ENCODE results near the gene ACTR3. TPM values are rescaled to one million over a fixed set of nuclear protein-coding genes. Genes with fewer than 3 reads are reported as not detected.

Gene ACTR3
- total and polyA plus RNA-seq, 2 of the 8 experiments (the other 6 are each of a cell fraction or from before 2014, with no cell fraction given), result 51.7 to 184 TPM

- H3K14ac ChIP-seq (ENCODE audit: insufficient read length), result no peak overlapping the region
- no peak overlapping the region for H2AFZ ChIP-seq (ENCODE audit: low read length)
- H3K79me2 ChIP-seq (ENCODE audit: control insufficient read depth in 1 of 2, insufficient read depth in 2 of 2, low read length in 2 of 2), result peaks cover 8 to 94% of the 10 kb centered on the region in 2 experiments
- no peak overlapping the region for H2BK20ac ChIP-seq (ENCODE audit: low read length)
- H3K27me3 ChIP-seq (replicated peaks in 1 of 4; ENCODE audit: control insufficient read depth in 3 of 4, extremely low read depth in 1 of 4, insufficient read depth in 3 of 4, low read length in 3 of 4), result no peaks in the 10 kb centered on the region
- no peak overlapping the region for H3K4me2 ChIP-seq (ENCODE audit: insufficient read depth in 1 of 2, low read depth in 2 of 2, low read length in 2 of 2)
- no peak overlapping the region for H4K91ac ChIP-seq (replicated peaks; ENCODE audit: insufficient read length, low read length)
- H3K79me1 ChIP-seq (ENCODE audit: low read depth, low read length), result no peaks in the 10 kb centered on the region; the same call in 1 of the 2 replicates
- FAIRE-seq (no peak), DNase-seq (ENCODE audit: low read depth in 1 of 2, low spot score in 2 of 2) (no peak)
- no peak overlapping the region for H2AK5ac ChIP-seq (ENCODE audit: low read depth, low read length)
- ChIA-PET CTCF (ENCODE audit: partially characterized antibody) (interaction anchor here (0.6 kb wide), 2 partner anchors 70 to 476 kb away, joined by 3 to 4 read pairs; no protein-coding TSS in a partner anchor), POLR2A (ENCODE audit: partially characterized antibody) (no interaction called here)
- no peak overlapping the region for H3K4me3 ChIP-seq (ENCODE audit: extremely low read depth in 1 of 4, insufficient read depth in 2 of 4, low read depth in 3 of 4, low read length in 4 of 4)
- peaks cover 0 to 10% of the 10 kb centered on the region in 2 experiments for H4K20me1 ChIP-seq (replicated peaks in 1 of 2; ENCODE audit: control insufficient read depth in 1 of 2, insufficient read depth in 2 of 2, low read length in 2 of 2)
- no peak overlapping the region for H3K4ac ChIP-seq (replicated peaks; ENCODE audit: insufficient read length, low read depth, low read length)
- H3K9me3 ChIP-seq (ENCODE audit: insufficient read depth in 2 of 2, low read depth in 1 of 2, low read length in 1 of 2), result no peaks in the 10 kb centered on the region
- no peak overlapping the region for H4K8ac ChIP-seq (ENCODE audit: extremely low read depth, insufficient read depth, low read length)
- H3K18ac ChIP-seq (ENCODE audit: extremely low read depth, low read length), result no peak overlapping the region
- no peak overlapping the region for H2BK120ac ChIP-seq (replicated peaks; ENCODE audit: low read depth, low read length)
- peaks cover 0 to 3% (median 1%) of the 10 kb centered on the region in 4 experiments; a peak in 1 of 8 replicates for H3K36me3 ChIP-seq (ENCODE audit: control insufficient read depth in 2 of 4, insufficient read depth in 4 of 4, low read length in 3 of 4)
- H3K4me1 ChIP-seq (replicated peaks in 1 of 4; ENCODE audit: control insufficient read depth in 3 of 4, insufficient read depth in 4 of 4, low read length in 3 of 4), result no peaks in the 10 kb centered on the region
- H3K23ac ChIP-seq (ENCODE audit: insufficient read length), result no peak overlapping the region
- WGBS, 2 experiments (ENCODE audit: extremely low coverage in 1 of 2, insufficient coverage in 1 of 2, insufficient read length in 1 of 2, insufficient replicate concordance in 2 of 2, low coverage in 1 of 2, low lambda C conversion rate in 2 of 2, missing lambda C conversion rate in 1 of 2), result 90% methylated on average over 5 of the region's 5 CpGs; no CpG with 5 or more reads in 1 of the 2 experiments
- TF ChIP-seq SRF (IDR thresholded peaks at IDR 0.05; ENCODE audit: low read depth, low read length) (no peak), TBP (IDR thresholded peaks at IDR 0.05; ENCODE audit: low read depth, low read length) (no peak), RAD21 (IDR thresholded peaks at IDR 0.05 in 1 of 2, conservative IDR thresholded peaks at IDR 0.05 in 1 of 2; ENCODE audit: low read depth in 2 of 2, low read length in 2 of 2) (no peak), MAFK (IDR thresholded peaks at IDR 0.05; ENCODE audit: low read depth, low read length) (no peak), KDM4A (IDR thresholded peaks at IDR 0.05; ENCODE audit: low read depth, low read length, severe bottlenecking) (no peak), NRF1 (IDR thresholded peaks at IDR 0.05; ENCODE audit: low read depth, low read length) (no peak), POLR2A (IDR thresholded peaks at IDR 0.05; ENCODE audit: control extremely low read depth in 1 of 2, low read depth in 2 of 2, low read length in 2 of 2) (no peak), RFX5 (IDR thresholded peaks at IDR 0.05; ENCODE audit: borderline replicate concordance, low read depth, low read length) (no peak), ATF2 (IDR thresholded peaks at IDR 0.05; ENCODE audit: low read length) (no peak)
- no peak overlapping the region for H3K27ac ChIP-seq (ENCODE audit: low read depth, low read length)
- no peaks in the 10 kb centered on the region for H3K23me2 ChIP-seq (ENCODE audit: low read depth, low read length)
- no peak overlapping the region for H3K56ac ChIP-seq (replicated peaks; ENCODE audit: insufficient read length, low read depth, low read length)
- no peak overlapping the region for H3K9ac ChIP-seq (replicated peaks in 1 of 4; ENCODE audit: extremely low read depth in 1 of 4, low read depth in 3 of 4, low read length in 3 of 4)
- H4K5ac ChIP-seq (ENCODE audit: insufficient read length, low read depth, low read length), result no peak overlapping the region
- no peak overlapping the region for H2BK5ac ChIP-seq (ENCODE audit: low read depth, low read length)
- H2BK15ac ChIP-seq (ENCODE audit: low read length), result no peak overlapping the region
- H2BK12ac ChIP-seq (ENCODE audit: low read depth, low read length), result no peak overlapping the region
Observed at GRCh38 chr2:113910110-113910717, 20.3 kb downstream of the ACTR3 start.
